Muscle layer of colon (tissue), 2 donors: ENCODE data around the gene DSTYK.

Source experiments
- H3K27ac ChIP-seq: one replicate; pipeline ENCODE4 v1.7.0; 2013; ENCODE audit warnings: low read depth, mild to moderate bottlenecking, low read length, moderate library complexity
- H3K27me3 ChIP-seq, 2 donors: one replicate each; pipeline ENCODE4 v1.7.0; 2013; ENCODE audit warnings: low read length in 2 of 2, mild to moderate bottlenecking in 2 of 2; ENCODE audit not compliant: insufficient read depth in 2 of 2, control insufficient read depth in 1 of 2
- H3K36me3 ChIP-seq: one replicate; pipeline ENCODE4 v1.7.0; 2013; ENCODE audit warnings: mild to moderate bottlenecking, low read length; ENCODE audit not compliant: insufficient read depth
- H3K4me1 ChIP-seq: one replicate; pipeline ENCODE4 v1.7.0; 2013; ENCODE audit warnings: mild to moderate bottlenecking, low read length; ENCODE audit not compliant: insufficient read depth
- H3K4me3 ChIP-seq, 2 donors: one replicate each; pipeline ENCODE4 v1.7.0; 2013; ENCODE audit warnings: low read length in 2 of 2, low read depth in 1 of 2, mild to moderate bottlenecking in 1 of 2, moderate library complexity in 1 of 2
- H3K9ac ChIP-seq: one replicate; pipeline ENCODE4 v1.7.0; 2013; ENCODE audit warnings: low read length
- H3K9me3 ChIP-seq: one replicate; pipeline ENCODE4 v1.7.0; 2013; ENCODE audit warnings: mild to moderate bottlenecking, low read length
- donor health status: abdominal sarcoma.
- donor health status: Adenocarcinoma of cecum.

Gene DSTYK

DNA sequence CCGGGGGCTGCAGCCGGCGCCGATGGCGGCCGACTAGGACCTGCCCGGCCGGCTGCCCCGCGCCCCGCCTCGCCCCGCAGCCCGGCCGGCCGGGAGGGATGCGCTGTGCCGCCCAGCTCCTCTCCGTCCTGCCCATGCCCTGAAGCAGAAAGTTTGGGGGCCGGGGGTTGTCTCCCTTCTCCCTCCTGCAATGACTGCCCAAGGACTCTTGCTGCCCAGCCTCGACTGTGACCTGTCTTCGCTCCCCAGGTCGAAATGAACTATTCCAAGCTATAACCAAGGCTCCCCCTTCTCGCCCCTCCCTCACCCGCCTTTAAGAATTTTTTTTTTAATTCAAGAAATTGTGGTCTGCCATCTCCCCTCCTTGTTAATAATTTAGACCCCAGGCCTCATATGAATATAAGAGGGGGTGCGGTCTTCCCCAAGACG lies 16.6 kb upstream of the DSTYK start:
- H3K27ac ChIP-seq = peak overlapping the region; percentile 1
- H3K4me3 ChIP-seq = peak overlapping the region; percentile 68 to 77
- H3K9ac ChIP-seq = no peak overlapping the region
- peaks cover 23% of the 10 kb centered on the region for H3K4me1 ChIP-seq
- no peaks in the 10 kb centered on the region for H3K9me3 ChIP-seq
- no peaks in the 10 kb centered on the region for H3K27me3 ChIP-seq
- no peaks in the 10 kb centered on the region for H3K36me3 ChIP-seq

DNA sequence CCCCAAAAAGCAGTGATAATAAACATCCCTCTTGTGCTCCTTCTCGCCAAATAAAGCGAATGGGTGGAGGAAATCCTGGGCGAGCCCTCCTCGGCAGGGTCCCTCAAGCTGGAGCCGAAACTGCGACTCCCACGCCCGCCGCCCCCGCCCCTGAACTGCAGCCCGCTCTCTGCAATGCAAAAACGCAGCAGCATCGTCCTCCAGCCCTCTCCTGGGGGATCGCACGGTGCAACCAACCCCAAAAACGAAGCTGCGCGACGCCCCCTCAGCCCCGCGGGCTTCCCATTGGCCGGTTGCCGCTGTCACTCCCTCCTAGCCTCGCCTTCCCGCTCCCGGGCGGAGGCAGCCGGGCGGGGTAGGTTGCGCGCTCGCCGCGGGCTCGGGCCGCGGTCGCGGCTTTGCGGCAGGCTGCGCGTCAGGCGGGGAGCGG lies 16.1 kb upstream of the DSTYK start, which contains the start of gene TMCC2:
Gene TMCC2, plus strand, starts transcription at position 363 of the 430 bp plus-strand sequence. CDS start 619 bp downstream, outside the sequence.
- Histone ChIP-seq H3K27me3 (no peaks in the 10 kb centered on the region), H3K27ac (peak within 1 kb of the TSS; percentile 60), H3K4me3 (peak within 1 kb of the TSS; percentile 72 to 79), H3K9me3 (no peaks in the 10 kb centered on the region), H3K4me1 (peaks cover 23% of the 10 kb centered on the region), H3K36me3 (no peaks in the 10 kb centered on the region), H3K9ac (peak within 1 kb of the TSS; percentile 21)

DNA sequence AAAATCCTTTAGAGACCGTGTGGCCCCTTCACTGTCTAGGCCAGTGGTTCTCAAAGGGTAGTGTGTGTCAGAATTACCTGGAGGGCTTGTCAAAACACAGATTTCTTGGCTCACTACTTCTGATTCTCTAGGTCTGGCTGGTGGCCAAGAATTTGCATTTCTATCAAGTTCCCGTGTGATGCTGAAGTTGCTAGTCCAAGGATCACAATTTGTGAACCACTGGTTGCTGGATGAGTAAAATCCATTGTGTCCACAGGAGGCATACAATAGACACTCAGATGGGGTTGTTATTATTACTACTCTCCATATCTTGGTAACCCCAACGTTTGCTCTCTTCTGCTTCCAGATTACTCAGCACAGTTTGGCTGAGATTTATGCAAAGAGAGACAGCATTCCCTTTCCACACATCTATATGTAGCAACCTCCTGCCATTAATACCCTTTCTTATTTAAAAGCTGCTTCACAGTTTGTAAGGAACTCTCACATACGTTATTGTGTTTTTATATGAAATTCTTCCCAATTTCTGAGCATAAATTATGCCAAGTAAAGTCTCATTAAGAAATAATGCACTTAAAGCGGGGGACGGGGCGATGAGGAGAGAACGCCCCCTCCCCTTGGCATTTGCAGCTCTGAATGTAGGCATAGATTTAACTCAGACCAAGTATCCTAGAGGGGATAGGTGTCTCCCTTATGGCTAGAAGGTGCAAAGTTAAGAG lies 15.5 kb upstream of the DSTYK start:
- Histone ChIP-seq H3K27me3 (no peaks in the 10 kb centered on the region), H3K4me3 (peak overlapping the region; percentile 72 to 79), H3K9me3 (no peaks in the 10 kb centered on the region), H3K9ac (peak overlapping the region; percentile 21), H3K4me1 (peaks cover 23% of the 10 kb centered on the region), H3K27ac (peak overlapping the region; percentile 60), H3K36me3 (no peaks in the 10 kb centered on the region)

DNA sequence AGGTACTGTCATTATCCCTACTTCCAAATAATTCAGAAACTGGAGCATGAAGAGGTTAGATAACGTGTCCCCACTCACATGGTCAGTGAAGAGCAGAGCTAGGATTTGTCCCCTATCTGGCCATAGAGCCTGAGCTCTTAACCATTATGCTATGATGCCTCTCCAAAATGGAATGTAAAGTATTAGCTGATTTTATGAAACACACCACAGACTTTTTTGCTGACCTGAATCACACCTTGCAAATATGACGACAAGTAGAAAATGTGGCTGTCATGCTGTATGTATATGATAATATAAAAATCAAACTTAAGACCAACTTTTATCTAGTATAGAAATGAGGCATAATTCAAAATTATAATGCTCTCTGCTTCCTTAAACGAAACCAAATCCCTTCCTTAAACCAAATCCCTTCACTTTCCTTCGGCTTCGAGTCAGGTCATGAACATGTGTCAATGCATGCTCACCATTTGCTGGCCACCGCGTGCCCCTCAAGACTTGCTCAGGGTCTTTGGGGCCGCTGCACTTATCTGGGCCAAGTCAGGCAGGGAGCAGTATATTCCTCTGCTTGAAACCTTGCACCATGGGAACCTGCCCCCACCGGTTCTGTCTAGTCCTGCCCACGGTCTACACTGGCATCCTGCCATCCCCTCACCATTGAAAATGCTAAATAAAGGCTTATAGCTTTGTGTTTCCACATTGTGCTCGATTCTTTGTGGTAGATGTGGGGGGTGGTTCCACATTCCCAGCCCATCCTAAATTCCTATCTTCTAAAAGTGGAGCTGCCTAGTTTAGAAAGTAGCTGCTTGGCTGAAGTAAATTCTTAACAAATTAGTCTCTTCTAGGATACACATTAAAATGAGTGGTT lies 14.6 kb upstream of the DSTYK start:
- Histone ChIP-seq H3K27ac (no peak overlapping the region), H3K4me3 (no peak overlapping the region), H3K27me3 (no peaks in the 10 kb centered on the region), H3K36me3 (no peaks in the 10 kb centered on the region), H3K4me1 (peaks cover 23% of the 10 kb centered on the region), H3K9ac (no peak overlapping the region), H3K9me3 (no peaks in the 10 kb centered on the region)

DNA sequence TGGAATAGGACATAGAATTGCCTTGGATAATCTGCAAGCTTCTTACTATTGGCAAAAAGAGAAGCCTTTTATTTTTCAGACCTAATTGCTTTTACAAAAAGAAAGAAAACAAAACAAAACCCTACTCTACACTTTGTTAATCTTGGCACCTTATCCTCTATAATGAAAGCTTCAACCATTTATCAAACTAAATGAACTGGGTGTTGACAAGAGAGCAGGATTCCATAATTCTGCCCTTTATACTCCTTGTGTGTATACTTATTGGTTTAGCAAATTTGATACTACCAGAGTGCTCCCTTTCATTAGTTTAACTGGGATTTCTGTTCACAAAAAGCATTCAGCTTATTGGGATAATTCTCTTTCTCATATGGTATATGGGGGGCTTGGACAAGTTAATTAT lies 13.2 kb upstream of the DSTYK start:
- no peaks in the 10 kb centered on the region for H3K36me3 ChIP-seq
- H3K4me1 ChIP-seq = peaks cover 16% of the 10 kb centered on the region
- H3K27me3 ChIP-seq = no peaks in the 10 kb centered on the region
- no peak overlapping the region for H3K4me3 ChIP-seq
- H3K9ac ChIP-seq = no peak overlapping the region
- no peak overlapping the region for H3K27ac ChIP-seq
- H3K9me3 ChIP-seq = no peaks in the 10 kb centered on the region

DNA sequence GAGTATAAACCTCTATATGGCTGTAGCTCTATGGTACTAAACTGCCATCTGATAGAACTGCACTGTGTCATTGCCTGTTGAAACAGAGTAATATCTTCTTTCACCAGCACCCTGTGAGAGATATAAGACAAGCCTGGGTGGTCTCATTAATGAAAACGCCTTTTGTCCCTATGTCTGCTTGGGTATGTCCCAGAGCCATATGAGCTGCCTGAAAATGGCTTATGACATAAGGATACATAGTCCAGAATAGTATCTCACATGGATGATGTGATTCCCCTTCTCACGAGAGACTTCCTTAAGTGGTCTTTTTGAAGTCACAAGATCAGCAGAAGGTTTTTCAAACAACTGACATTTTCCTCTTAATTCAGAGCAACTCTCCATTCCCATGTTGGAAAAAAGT lies 8.9 kb upstream of the DSTYK start:
- H3K4me1 ChIP-seq = no peaks in the 10 kb centered on the region
- H3K9me3 ChIP-seq = no peaks in the 10 kb centered on the region
- no peak overlapping the region for H3K9ac ChIP-seq
- H3K27ac ChIP-seq = no peak overlapping the region
- H3K36me3 ChIP-seq = no peaks in the 10 kb centered on the region
- no peak overlapping the region for H3K4me3 ChIP-seq
- H3K27me3 ChIP-seq = no peaks in the 10 kb centered on the region

DNA sequence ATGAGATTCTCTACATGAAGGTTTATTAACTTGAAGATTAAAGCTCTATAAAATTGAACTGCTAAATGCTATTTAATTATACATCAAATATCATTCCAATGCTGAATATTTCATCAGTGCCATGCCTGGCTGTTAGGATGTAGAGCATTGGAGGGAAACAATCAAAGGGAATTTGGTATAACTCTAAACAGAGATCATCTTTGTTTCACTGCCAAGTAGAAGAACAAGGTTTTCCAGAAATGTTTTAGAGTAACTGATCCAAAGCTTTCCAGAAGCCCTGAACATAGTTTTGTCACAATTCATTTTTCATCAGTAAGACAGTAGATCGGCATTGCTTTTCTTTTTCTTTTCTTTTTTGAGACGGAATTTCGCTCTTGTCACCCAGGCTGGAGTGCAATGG lies 5.9 kb upstream of the DSTYK start:
- Histone ChIP-seq H3K27me3 (no peaks in the 10 kb centered on the region), H3K9ac (no peak overlapping the region), H3K4me1 (no peaks in the 10 kb centered on the region), H3K9me3 (no peaks in the 10 kb centered on the region), H3K27ac (no peak overlapping the region), H3K36me3 (no peaks in the 10 kb centered on the region), H3K4me3 (no peak overlapping the region)

DNA sequence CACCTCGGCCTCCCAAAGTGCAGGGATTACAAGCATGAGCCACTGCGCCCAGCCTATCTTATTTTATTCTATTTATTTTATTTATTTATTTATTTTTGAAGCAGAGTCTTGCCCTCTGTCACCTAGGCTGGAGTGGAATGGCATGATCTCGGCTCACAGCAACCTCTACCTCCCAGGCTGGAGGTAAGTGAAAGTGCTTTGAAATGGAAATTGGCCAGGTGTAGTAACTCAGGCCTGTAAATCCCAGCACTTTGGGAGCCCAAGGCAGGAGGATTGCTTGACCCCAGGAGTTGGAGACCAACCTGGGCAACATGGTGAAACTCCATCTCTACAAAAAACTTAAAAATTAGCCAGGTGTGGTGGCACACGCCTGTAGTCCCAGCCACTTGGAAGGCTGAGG lies 5.1 kb upstream of the DSTYK start:
- Histone ChIP-seq H3K9me3 (no peaks in the 10 kb centered on the region), H3K4me3 (no peak overlapping the region), H3K9ac (no peak overlapping the region), H3K4me1 (peaks cover 6% of the 10 kb centered on the region), H3K27ac (no peak overlapping the region), H3K27me3 (no peaks in the 10 kb centered on the region), H3K36me3 (no peaks in the 10 kb centered on the region)

DNA sequence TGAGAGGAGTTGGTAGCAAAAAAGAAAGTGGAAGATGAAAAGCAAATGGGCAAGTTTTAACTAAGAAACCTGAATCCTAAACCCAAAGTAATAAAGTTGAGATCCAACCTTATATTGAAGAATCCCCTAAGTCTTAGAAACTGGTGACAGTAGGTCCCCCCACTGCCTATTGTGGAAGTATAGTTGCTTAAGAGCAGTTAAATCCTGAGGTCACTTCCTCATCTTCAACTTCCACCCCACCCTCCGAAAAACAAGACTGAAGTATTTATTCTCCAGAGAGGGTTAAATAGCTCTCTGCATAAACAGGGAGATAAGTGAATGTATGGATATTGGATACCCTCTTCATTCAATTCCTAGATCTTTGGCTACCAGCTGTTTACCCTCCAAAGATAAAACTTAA lies 3.3 kb upstream of the DSTYK start:
- H3K9me3 ChIP-seq = no peaks in the 10 kb centered on the region
- no peak overlapping the region for H3K27ac ChIP-seq
- H3K9ac ChIP-seq = no peak overlapping the region
- no peaks in the 10 kb centered on the region for H3K27me3 ChIP-seq
- no peaks in the 10 kb centered on the region for H3K36me3 ChIP-seq
- H3K4me1 ChIP-seq = peaks cover 13% of the 10 kb centered on the region
- no peak overlapping the region for H3K4me3 ChIP-seq

DNA sequence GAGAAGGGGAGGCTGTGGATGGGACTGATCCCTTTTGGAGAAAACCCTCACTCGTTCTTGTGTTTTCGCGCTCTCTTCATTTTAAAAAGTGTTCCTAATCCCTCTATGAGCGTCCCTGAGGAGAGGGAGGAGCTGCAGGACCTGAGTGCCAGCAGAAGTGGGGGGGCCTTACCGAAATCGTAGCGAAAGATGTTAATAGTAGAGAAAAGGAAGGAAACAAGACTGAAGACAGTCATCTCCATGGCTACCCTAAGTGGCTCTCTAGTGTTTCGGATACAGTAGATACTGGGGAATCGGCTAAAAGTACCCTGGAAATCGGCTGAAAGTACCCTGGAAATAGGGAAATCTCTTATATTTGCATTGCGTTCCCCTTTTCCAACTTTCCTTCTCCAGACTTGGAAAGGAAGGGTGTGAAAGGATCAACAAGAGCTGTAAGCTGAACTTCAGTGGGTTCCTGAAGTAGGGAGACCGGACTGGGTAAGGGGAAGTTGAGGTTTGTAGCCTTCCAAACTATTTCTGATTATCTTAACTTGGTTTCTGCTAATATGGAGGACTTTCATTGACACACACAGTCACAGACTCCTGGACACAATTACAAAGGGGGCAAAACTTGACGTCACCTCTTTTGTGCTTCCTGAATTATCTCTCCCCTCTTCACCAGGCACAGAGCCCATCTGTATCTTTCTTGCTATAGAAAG lies 486 bp upstream of the DSTYK start:
- no peaks in the 10 kb centered on the region for H3K27me3 ChIP-seq
- H3K4me3 ChIP-seq = peak overlapping the region; percentile 84 to 94
- H3K27ac ChIP-seq = peak overlapping the region; percentile 95
- no peaks in the 10 kb centered on the region for H3K9me3 ChIP-seq
- peaks cover 18% of the 10 kb centered on the region for H3K4me1 ChIP-seq
- H3K9ac ChIP-seq = peak overlapping the region; percentile 58
- no peaks in the 10 kb centered on the region for H3K36me3 ChIP-seq

DNA sequence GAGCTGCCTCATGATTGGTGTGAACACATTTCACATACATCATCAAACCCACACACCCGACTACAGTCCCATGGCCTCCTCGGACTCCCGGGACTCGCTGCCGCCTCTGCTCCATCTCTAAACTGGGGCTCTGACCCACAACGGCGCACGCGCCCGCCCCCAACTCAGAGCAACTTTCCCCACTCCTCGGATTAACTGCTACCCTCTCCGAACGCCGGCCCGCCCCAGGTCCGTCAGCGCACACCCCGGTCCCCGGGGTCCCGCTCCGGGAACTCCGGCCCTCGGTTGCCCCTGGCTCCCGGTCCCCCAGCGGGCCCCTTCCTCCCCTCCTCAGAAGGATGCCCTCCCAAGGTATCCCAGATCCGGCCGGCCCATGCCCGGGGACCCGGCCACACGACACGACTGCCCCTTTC lies 740 bp downstream of the DSTYK start:
- Histone ChIP-seq H3K27ac (peak overlapping the region; percentile 95), H3K4me3 (peak overlapping the region; percentile 84 to 94), H3K36me3 (no peaks in the 10 kb centered on the region), H3K9ac (peak overlapping the region; percentile 58), H3K9me3 (no peaks in the 10 kb centered on the region), H3K4me1 (peaks cover 18% of the 10 kb centered on the region), H3K27me3 (no peaks in the 10 kb centered on the region)
